Mucosa of gallbladder (tissue), 1 donor: ENCODE measurements around the gene GNG12. TPM values are rescaled to one million over a fixed set of nuclear protein-coding genes. Genes with fewer than 3 reads are reported as not detected.

Experiments
- DNase-seq: peaks from one replicate; pipeline ENCODE4 v3.0.0-alpha.2; 2020; ENCODE audit warnings: low spot score
- total RNA-seq: library from RNA; stranded (reverse); gene quantifications from one replicate; pipeline ENCODE4 v1.2.1, GENCODE V29; 2021
- donor health status: DM: no; HTN: no; CAD: no.

GNG12 gene
- total RNA-seq, 1 donor from 2014 or later, result 89.9 TPM

GRCh38 chr1:67753776-67754525 lies 79.3 kb downstream of the GNG12 start:
- no peak for DNase-seq

GRCh38 chr1:67752306-67752705 lies 81.0 kb downstream of the GNG12 start:
- no peak for DNase-seq

DNA sequence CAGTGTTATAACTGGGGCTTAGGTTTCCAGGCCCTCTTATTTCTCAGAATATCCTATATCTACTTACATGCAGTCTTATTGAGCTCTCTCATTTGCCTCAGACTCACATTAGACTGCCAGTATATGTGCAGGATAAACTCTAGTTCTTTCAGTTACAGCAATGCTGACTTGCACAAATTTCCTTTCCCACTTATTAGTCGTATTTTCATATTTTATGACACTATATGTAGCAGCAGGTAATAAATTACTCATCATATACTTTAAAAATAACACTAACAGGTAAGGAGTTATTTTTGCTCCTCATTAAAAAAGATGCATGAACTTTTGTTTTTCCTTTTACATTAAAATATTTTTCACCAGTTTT lies 82.6 kb downstream of the GNG12 start:
- DNase-seq, result no peak

DNA sequence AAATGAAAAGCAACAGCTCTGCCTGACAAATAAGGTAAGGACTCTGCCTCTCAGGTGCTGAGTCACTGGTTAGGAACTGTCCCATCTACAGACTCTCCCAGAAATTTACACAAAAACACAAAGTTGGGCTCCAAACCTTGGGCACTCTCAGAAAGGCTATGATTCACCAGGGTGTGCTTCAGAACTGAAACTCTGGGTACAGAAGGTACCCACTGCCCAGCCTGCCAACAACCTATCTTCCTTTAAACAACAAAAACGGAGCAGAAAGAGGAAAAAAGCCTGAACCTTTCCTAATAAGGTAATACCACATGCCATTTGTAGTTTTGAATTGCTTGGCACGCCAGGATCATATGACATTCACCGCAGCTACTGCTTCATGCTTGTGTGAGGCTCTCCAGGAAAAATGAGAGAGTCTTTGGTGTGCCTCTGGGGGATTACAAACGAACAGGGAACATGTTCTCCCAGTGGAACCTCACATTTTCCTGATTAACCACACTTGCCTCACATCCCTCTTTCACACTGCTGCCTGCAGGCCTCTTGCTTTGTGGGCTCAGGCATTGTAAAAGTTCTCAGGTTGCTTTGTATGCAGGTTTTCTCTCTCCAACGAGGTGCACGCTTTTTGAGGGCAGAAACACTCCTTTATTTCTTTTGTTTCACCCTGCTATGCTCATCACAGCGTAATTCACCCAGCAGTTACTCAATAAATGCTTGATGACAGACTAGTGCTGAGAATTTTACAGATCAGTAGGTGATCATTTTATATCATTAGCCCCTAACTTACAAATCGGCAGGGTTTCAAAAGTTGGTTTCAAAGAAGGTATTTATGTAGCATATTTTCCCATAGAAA lies 83.2 kb downstream of the GNG12 start:
- DNase-seq, result peak; percentile 44

GRCh38 chr1:67749263-67749843 lies 83.9 kb downstream of the GNG12 start:
- peak; percentile 45 for DNase-seq

DNA sequence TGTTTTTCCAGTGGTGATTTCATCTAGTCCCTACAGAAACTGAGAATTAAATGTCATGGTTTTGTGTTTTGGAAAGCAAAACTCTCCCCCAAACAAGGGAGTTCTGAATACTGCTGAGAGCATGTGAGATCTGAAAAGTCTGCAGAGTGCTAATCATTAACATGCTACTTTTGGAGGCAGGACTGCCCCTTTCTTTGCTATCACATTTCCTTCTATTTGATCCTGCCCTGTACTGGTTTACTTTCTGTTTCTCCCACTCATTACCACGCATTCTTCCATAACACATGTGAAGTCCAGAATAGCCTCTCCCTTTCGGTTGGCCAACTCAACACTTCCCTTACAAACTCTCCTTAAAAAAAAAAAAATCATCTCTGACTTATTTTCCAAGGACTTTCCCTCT lies 84.6 kb downstream of the GNG12 start:
- DNase-seq, result peak; percentile 26

DNA sequence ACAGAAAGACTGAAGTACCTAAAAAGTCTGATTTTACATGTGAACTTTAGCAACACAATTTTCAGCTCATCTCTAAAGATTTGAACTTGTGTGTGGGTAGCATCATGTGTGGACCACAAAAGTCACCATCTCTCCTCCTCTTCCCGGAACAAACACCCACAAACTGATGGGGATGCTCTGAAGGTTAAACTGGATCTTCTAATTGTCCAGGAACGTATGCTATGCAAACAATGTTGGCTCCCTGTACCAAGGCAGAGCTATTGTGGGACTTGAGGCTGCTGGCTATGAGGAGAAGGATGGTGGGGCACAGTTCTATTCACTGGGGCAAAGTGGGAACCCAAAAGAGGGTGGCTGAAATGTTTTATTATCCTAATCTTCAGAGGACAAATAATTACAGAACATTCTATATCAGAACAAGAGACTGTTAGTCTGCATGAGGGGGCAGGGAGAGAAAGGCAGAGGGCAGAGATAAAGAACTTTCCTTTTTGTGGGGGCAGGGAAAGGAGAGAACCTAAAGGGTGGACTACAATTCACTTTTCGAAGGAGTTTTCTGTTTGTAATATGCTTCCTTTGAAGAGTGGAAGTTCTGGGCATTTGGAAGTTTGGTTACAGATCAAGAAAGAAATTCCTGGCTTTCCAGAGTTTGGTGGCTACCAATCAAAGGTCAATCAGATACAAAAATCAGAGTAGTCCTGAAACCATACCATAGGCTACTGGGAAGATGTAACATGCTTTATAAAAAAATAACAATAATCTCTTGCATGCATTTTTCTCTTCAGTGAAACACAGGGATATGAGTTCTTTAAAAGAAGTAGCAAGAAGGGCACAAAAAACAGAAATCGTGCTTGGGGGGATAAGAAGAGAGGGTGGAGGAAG lies 85.4 kb downstream of the GNG12 start:
- no peak for DNase-seq

DNA sequence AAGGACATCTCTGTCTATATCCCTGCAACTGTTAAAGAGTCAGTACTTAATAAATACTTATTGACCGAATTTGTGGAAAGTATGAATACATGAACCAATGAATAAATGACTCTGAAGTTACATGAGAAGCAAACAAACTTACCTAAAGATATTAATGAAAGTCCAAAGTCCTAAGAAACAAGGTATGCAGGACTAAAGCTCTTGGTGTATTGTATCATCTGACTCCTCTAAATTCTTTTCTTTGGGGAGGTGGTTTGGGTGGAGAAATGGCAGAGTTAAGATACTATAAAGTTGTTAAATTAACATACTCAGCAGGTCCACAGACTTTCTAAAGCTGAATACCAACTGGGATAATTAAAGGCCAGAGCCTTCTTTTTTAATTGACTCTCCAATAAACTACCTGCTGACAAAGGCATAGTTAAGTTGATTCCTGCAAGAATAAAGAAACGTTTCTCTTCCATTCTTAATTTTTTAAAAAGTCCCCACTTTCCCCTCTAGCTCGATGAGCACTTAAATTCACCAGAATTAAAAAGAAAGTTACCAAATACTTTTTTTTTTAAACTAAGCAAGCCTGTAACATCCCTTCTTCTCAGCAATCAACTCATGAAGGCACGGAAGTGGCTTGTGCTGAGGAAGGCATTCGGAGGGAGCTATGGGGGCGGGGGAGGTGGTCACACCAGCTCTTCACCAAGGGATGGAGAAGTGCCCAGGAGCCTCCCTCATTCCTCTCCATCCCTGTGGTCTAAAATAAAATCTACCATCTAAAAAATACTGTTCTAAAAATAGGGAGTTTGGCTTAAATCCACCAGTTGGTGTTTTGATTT lies 87.2 kb downstream of the GNG12 start:
- DNase-seq, result no peak

GRCh38 chr1:67743072-67743725 lies 90.1 kb downstream of the GNG12 start:
- no peak for DNase-seq

- DNase-seq, result no peak
Measured at GRCh38 chr1:67741736-67742135, 91.5 kb downstream of the GNG12 start.

DNA sequence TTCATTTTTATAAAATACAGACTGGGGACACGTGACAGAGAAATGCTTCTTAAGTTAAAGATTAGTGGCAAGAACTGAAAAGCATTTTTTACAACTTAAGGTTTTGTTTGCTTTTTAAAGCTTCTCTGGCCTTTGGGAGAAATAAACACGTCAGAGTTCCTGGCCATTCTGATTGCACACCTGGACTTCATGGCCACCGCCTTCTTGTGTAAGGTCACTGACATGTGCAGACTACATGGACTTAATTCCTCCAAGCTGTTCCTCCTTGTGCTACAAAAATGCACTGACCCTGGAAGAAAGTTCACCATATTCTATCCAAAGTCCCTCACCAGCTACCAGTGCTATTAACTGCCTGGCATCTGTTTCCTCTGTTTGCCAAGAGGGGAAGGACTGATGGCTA lies 92.1 kb downstream of the GNG12 start:
- no peak for DNase-seq

- DNase-seq, result no peak
Measured at GRCh38 chr1:67740543-67740942, 92.7 kb downstream of the GNG12 start.

GRCh38 chr1:67739361-67739760 lies 93.9 kb downstream of the GNG12 start:
- DNase-seq, result no peak

DNA sequence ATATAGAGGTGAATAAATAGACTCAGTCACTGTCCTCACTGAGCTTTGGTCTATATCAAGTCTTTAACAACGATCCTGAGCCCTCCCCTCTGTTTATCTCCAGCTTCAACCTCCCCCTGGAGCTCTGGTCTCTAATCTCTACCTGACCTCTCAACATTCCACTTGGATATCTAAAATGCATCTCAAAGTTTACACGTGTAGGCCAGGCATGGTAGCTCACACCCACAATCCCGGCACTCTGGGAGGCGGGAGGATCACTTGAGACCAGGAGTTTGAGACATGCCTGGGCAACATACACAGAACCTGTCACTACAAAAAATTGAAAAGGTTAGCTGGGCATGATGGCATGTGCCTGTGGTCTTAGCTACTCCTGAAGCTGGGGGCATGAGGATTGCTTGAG lies 94.9 kb downstream of the GNG12 start:
- no peak for DNase-seq

DNA sequence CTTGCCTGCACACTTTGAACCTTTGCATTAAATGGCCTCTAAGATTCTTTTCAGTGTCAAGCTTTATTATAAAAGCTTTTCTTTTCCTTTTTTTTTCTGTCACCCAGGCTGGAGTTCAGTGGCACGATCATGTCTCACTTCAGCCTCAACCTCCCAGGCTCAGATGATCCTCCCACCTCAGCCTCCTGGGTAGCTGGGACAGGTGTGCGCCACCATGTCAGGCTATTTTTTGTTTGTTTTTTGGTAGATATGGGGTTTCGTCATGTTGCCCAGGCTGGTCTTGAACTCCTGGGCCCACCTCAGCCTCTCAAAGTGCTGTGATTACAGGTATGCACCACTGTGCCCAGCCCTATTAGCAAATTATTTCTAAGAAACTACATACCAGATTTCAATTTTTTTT lies 95.4 kb downstream of the GNG12 start:
- no peak for DNase-seq

- no peak for DNase-seq
Measured at GRCh38 chr1:67736750-67737149, 96.5 kb downstream of the GNG12 start.

DNA sequence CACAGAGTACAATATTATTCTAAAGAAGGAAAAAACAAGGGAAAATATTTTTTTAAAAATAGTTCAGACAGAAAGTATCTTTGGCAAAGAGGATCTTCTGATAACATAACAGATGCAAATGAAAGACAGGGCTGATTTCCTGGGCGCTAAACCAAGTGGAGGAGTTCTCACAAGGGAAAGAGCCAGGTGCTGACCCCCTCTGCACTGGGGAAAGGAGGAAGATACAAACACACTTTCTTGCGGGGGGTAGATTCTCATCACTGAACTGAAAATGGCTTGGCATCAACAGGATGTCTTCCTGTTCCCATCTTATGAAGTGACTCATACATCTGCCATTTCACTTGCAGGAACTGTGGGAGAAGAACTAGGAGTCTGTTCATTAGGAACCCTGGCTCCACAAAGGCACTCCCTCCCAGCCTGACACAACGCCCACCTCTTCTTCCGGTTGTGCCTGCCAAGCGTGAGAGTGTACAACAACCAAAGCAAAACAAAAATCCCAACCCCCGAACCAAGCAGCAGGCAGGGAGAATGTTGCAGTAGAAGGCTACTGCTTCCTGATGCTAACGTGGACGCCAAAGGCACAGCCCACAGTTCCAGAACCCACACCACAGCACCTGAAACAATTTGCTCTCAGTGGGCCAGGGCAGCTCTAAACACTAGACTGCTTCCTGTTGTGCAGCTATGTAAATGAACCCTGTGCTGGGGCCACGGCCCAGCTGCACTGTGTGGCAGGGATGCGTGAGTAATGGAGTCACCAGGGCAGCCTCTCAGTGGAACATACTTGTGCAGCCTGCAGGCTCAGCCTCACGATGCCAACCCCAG lies 97.2 kb downstream of the GNG12 start:
- DNase-seq, result peak; percentile 75

DNA sequence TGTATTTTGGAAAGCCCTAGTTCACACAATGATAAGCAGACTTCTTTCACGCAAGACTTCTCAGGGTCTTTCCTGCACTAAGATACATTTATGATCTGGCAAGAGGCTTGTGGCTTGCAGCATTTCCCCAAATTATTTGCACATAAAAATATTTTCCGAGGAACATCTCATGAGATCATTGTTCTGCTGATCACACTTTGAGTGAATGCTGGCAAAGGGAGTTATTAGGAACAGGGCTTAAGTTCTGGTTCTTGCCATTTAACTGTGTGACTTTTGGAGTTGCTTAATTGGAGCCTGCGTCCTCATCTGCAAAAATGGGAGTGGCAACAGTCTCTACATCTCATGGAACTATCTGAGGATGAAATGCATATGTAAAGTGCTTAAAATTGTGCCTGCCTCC lies 98.1 kb downstream of the GNG12 start:
- DNase-seq, result no peak

DNA sequence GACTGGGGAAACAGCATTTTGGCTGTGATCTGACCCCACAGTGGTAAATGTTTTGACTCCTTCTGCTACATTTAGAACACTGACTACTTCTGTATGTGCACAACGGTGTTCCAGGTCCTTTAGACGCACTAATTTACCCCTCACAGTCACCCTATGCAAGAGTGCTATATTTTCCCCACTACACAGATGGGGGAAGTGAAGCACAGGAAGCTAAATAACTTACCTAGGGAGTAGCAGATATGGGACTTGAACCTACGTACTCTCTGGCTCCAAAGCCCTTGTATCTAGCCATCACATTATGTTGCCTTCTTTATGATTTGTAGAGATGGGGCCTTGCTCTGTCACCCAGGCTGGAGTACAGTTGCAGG lies 99.0 kb downstream of the GNG12 start:
- no peak for DNase-seq
